Brain microvascular endothelial cell (primary cell): ENCODE measurements around the gene ALDOC.

Source experiments
- DNase-seq: peaks from one replicate; pipeline ENCODE4 v3.0.0-alpha.2; 2020
- H3K27ac ChIP-seq: fragments of 250-450 bp; sonication (Bioruptor Pico); 2 replicates; pipeline ENCODE4 v1.5.1; 2020; ENCODE audit warnings: mild to moderate bottlenecking, moderate library complexity
- H3K27me3 ChIP-seq: fragments of 250-450 bp; sonication (Bioruptor Pico); replicated peaks from 2 replicates; pipeline ENCODE4 v1.5.1; 2020; ENCODE audit warnings: mild to moderate bottlenecking
- H3K36me3 ChIP-seq: fragments of 250-450 bp; sonication (Bioruptor Pico); replicated peaks from 2 replicates; pipeline ENCODE4 v1.5.1; 2020; ENCODE audit warnings: mild to moderate bottlenecking
- H3K4me3 ChIP-seq: 2 replicates; pipeline ENCODE4 v1.5.1; 2011; ENCODE audit warnings: low read depth, mild to moderate bottlenecking, control low read depth, low read length, moderate library complexity
- in situ Hi-C: cut with HindIII; loops from 2 replicates; pipeline ENCODE4 v1.10.0; 2017; ENCODE audit warnings: low sequenced_read_pairs, low pct_ligation_motif_present
- TF ChIP-seq, protein P1 (sequence below): IDR thresholded peaks from 2 replicates; pipeline ENCODE4 v1.5.1; 2011; ENCODE audit warnings: low read depth, mild to moderate bottlenecking, moderate library complexity, low read length, control low read depth, inconsistent platforms; ENCODE audit errors: missing control alignments

Gene ALDOC

DNA sequence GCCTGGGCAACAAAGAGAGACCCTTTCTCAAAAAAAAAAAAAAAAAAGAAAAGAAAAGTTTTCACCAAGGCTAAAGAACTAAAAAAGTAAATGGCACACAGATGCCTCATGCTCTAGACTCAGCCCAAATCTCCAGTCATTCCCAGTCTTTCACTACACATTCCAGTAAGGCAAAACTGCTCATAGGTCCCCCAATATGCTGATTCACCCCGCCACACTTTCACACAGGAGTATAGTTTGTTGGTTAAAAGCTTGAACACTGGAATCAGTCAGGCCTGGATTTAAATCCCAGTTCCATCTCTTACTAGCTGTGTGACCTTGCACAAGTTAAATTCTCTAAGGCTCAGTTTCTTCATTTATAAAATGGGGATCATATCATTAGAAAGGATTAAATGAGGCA is 7.2 kb downstream of the ALDOC start:
- DNase-seq: no peak
- in situ Hi-C loops: no loop called here
- TF ChIP-seq, protein P1, sequence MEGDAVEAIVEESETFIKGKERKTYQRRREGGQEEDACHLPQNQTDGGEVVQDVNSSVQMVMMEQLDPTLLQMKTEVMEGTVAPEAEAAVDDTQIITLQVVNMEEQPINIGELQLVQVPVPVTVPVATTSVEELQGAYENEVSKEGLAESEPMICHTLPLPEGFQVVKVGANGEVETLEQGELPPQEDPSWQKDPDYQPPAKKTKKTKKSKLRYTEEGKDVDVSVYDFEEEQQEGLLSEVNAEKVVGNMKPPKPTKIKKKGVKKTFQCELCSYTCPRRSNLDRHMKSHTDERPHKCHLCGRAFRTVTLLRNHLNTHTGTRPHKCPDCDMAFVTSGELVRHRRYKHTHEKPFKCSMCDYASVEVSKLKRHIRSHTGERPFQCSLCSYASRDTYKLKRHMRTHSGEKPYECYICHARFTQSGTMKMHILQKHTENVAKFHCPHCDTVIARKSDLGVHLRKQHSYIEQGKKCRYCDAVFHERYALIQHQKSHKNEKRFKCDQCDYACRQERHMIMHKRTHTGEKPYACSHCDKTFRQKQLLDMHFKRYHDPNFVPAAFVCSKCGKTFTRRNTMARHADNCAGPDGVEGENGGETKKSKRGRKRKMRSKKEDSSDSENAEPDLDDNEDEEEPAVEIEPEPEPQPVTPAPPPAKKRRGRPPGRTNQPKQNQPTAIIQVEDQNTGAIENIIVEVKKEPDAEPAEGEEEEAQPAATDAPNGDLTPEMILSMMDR: no peak
- Histone ChIP-seq H3K27ac (no peak overlapping the region), H3K4me3 (no peak overlapping the region), H3K27me3 (no peaks in the 10 kb centered on the region), H3K36me3 (peaks cover 1% of the 10 kb centered on the region)

DNA sequence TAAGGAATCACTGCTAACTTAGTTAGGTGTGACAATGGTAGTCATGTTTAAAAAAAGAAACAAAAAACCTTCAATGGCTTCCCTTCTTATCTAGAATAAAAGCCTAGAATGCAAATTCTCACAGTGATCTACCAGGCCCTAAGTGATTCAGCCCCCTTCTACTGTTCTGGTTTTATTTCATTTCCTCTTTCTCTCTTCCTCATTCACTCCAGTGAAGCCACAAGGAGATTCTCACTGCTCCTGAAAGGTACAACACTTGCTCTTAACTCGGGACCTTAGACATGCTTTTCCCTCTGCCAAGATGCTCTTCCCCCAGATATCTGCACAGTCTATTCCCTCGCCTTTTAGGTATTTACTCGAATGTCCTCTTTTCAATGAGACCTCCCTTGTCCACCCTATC is 9.1 kb downstream of the ALDOC start:
- Histone ChIP-seq H3K27me3 (no peaks in the 10 kb centered on the region), H3K27ac (no peak overlapping the region), H3K4me3 (no peak overlapping the region), H3K36me3 (peaks cover 9% of the 10 kb centered on the region)
- TF ChIP-seq, protein P1: no peak
- no peak for DNase-seq
- in situ Hi-C loops: no loop called here

- no peak overlapping the region for H3K4me3 ChIP-seq
- peak; percentile 36 for DNase-seq
- no peak overlapping the region for H3K27ac ChIP-seq
- no peaks in the 10 kb centered on the region for H3K27me3 ChIP-seq
- in situ Hi-C loops: no loop called here
- peaks cover 19% of the 10 kb centered on the region for H3K36me3 ChIP-seq
- TF ChIP-seq, protein P1: no peak
Observed at GRCh38 chr17:28563475-28563874, 13.2 kb downstream of the ALDOC start.

GRCh38 chr17:28555022-28555421 is 21.7 kb downstream of the ALDOC start:
- Histone ChIP-seq H3K4me3 (no peak overlapping the region), H3K27ac (no peak overlapping the region), H3K36me3 (peaks cover 45% of the 10 kb centered on the region), H3K27me3 (no peaks in the 10 kb centered on the region)
- in situ Hi-C loops: no loop called here
- TF ChIP-seq, protein P1: no peak
- DNase-seq: no peak

GRCh38 chr17:28554565-28554964 is 22.1 kb downstream of the ALDOC start:
- H3K36me3 ChIP-seq: peaks cover 45% of the 10 kb centered on the region

More at GRCh38 chr17:28554565-28554964, 22.1 kb downstream of the ALDOC start:
- H3K4me3 ChIP-seq: no peak overlapping the region
- no peaks in the 10 kb centered on the region for H3K27me3 ChIP-seq
- no peak overlapping the region for H3K27ac ChIP-seq
- DNase-seq: no peak
- in situ Hi-C loops: no loop called here
- TF ChIP-seq, protein P1: no peak
